T-helper 1 cell treated with Interleukin-12 subunit alpha and Interleukin-12 subunit beta and Interleukin-4 antibody, amounts not matched to agents 30 ng/mL and 1 ng/mL, for 36 hours (primary cell): ENCODE results near the gene CLSTN2. TPM values are rescaled to one million over a fixed set of nuclear protein-coding genes. Genes with fewer than 3 reads are reported as not detected.

Experiments used
- intact Hi-C: fragments of 100-400 bp; cut with micrococcal nuclease; formaldehyde crosslinking; loops from one replicate; pipeline ENCODE4 v1.15.1; 2024
- total RNA-seq: library from RNA; stranded (reverse); gene quantifications from 2 replicates; pipeline ENCODE4 v1.2.3, GENCODE V29; 2022

The CLSTN2 gene
- total RNA-seq, 1 donor from 2014 or later, result 0.05 TPM

GRCh38 chr3:140334132-140334929 lies 399.3 kb downstream of the CLSTN2 start:
- intact Hi-C loops, result no loop called here

- intact Hi-C loops, result no loop called here
Measured at GRCh38 chr3:140336465-140336864, 401.5 kb downstream of the CLSTN2 start.

- intact Hi-C loops, result no loop called here
Measured at GRCh38 chr3:140338916-140339315, 403.9 kb downstream of the CLSTN2 start.

- intact Hi-C loops, result no loop called here
Measured at GRCh38 chr3:140341203-140341602, 406.2 kb downstream of the CLSTN2 start.

- intact Hi-C loops, result no loop called here
Measured at GRCh38 chr3:140341817-140342403, 406.9 kb downstream of the CLSTN2 start.

GRCh38 chr3:140342668-140343067 lies 407.7 kb downstream of the CLSTN2 start:
- intact Hi-C loops, result no loop called here

- intact Hi-C loops, result no loop called here
Measured at GRCh38 chr3:140343211-140344081, 408.5 kb downstream of the CLSTN2 start.

- intact Hi-C loops, result no loop called here
Measured at GRCh38 chr3:140344082-140344454, 409.1 kb downstream of the CLSTN2 start.

GRCh38 chr3:140344601-140345205 lies 409.7 kb downstream of the CLSTN2 start:
- intact Hi-C loops, result no loop called here

GRCh38 chr3:140347151-140347550 lies 412.2 kb downstream of the CLSTN2 start:
- intact Hi-C loops, result no loop called here

- intact Hi-C loops, result no loop called here
Measured at GRCh38 chr3:140349938-140350337, 415.0 kb downstream of the CLSTN2 start.

GRCh38 chr3:140351466-140351865 lies 416.5 kb downstream of the CLSTN2 start:
- intact Hi-C loops, result no loop called here

GRCh38 chr3:140355481-140355880 lies 420.5 kb downstream of the CLSTN2 start:
- intact Hi-C loops, result no loop called here

GRCh38 chr3:140358686-140359085 lies 423.7 kb downstream of the CLSTN2 start:
- intact Hi-C loops, result no loop called here

- intact Hi-C loops, result no loop called here
Measured at GRCh38 chr3:140359233-140359995, 424.4 kb downstream of the CLSTN2 start.

- intact Hi-C loops, result no loop called here
Measured at GRCh38 chr3:140360332-140360731, 425.3 kb downstream of the CLSTN2 start.

- intact Hi-C loops, result no loop called here
Measured at GRCh38 chr3:140363801-140364200, 428.8 kb downstream of the CLSTN2 start.

GRCh38 chr3:140365872-140366697 lies 431.1 kb downstream of the CLSTN2 start:
- intact Hi-C loops, result no loop called here

GRCh38 chr3:140368223-140368811 lies 433.3 kb downstream of the CLSTN2 start:
- intact Hi-C loops, result no loop called here

GRCh38 chr3:140370686-140371085 lies 435.7 kb downstream of the CLSTN2 start:
- intact Hi-C loops, result no loop called here
